HCEC 1CT (cell line): ENCODE measurements around the gene PIK3R2.
"Not testable (repeated sequence)": the region's sequence is repeated elsewhere in the genome, so short reads cannot be mapped to it uniquely, and the experiment has no call there.

Experiments used
- DNase-seq: peaks from one replicate; pipeline ENCODE4 v3.0.0-alpha.2; 2017

PIK3R2 gene

GRCh38 chr19:18152817-18153555 lies at the start of gene PIK3R2:
Gene PIK3R2, plus strand, starts transcription at chr19:18153163. Its CDS starts 2,717 bp downstream, at chr19:18155880.
- DNase-seq = peak; percentile 98

GRCh38 chr19:18104793-18105131 lies 48.2 kb upstream of the PIK3R2 start:
- DNase-seq = no peak

- DNase-seq = not testable (repeated sequence)
Observed at GRCh38 chr19:18105259-18105658, 47.7 kb upstream of the PIK3R2 start.

GRCh38 chr19:18107235-18107634 lies 45.7 kb upstream of the PIK3R2 start:
- DNase-seq = no peak

- no peak for DNase-seq
Observed at GRCh38 chr19:18108897-18109296, 44.1 kb upstream of the PIK3R2 start.

- no peak for DNase-seq
Observed at GRCh38 chr19:18109341-18109732, 43.6 kb upstream of the PIK3R2 start.

- no peak for DNase-seq
Observed at GRCh38 chr19:18109733-18110608, 43.0 kb upstream of the PIK3R2 start.

GRCh38 chr19:18110609-18111232 lies 42.2 kb upstream of the PIK3R2 start:
- DNase-seq = no peak

- peak; percentile 65 for DNase-seq
Observed at GRCh38 chr19:18112989-18113478, 39.9 kb upstream of the PIK3R2 start.

- no peak for DNase-seq
Observed at GRCh38 chr19:18113827-18114226, 39.1 kb upstream of the PIK3R2 start.

- no peak for DNase-seq
Observed at GRCh38 chr19:18114483-18114882, 38.5 kb upstream of the PIK3R2 start.

GRCh38 chr19:18117364-18117691 lies 35.6 kb upstream of the PIK3R2 start:
- no peak for DNase-seq

- DNase-seq = peak; percentile 85
Observed at GRCh38 chr19:18117692-18118378, 35.1 kb upstream of the PIK3R2 start.

GRCh38 chr19:18118420-18119012 lies 34.4 kb upstream of the PIK3R2 start:
- no peak for DNase-seq

GRCh38 chr19:18119013-18119716 lies 33.8 kb upstream of the PIK3R2 start:
- no peak for DNase-seq

GRCh38 chr19:18119717-18120105 lies 33.3 kb upstream of the PIK3R2 start:
- no peak for DNase-seq

- no peak for DNase-seq
Observed at GRCh38 chr19:18120127-18120526, 32.8 kb upstream of the PIK3R2 start.

- DNase-seq = no peak
Observed at GRCh38 chr19:18121166-18121565, 31.8 kb upstream of the PIK3R2 start.

GRCh38 chr19:18122424-18122823 lies 30.5 kb upstream of the PIK3R2 start:
- DNase-seq = no peak

- DNase-seq = no peak
Observed at GRCh38 chr19:18122860-18123795, 29.8 kb upstream of the PIK3R2 start.

GRCh38 chr19:18123819-18124218 lies 29.1 kb upstream of the PIK3R2 start:
- DNase-seq = no peak
